GM19239 (cell line): ENCODE data around the gene EPHB6.

Source experiments
- DNase-seq: peaks from one replicate; pipeline ENCODE4 v3.0.0; 2011; ENCODE audit warnings: low spot score; ENCODE audit not compliant: insufficient read length
- FAIRE-seq: peaks from 2 replicates; lab custom pipeline; 2011; peaks lifted over from hg19 to GRCh38; lab: Jason Lieb, UNC

EPHB6 gene

GRCh38 chr7:142915315-142915714 is 60.4 kb downstream of the EPHB6 start:
- no peak for FAIRE-seq
- DNase-seq: no peak

- DNase-seq: no peak
- no peak for FAIRE-seq
These were observed 61.6 kb downstream of the EPHB6 start for GRCh38 chr7:142916508-142916907.

- DNase-seq (no peak), FAIRE-seq (no peak)
These were observed 62.6 kb downstream of the EPHB6 start for GRCh38 chr7:142917447-142917846.

GRCh38 chr7:142918901-142919300 is 64.0 kb downstream of the EPHB6 start:
- FAIRE-seq (no peak), DNase-seq (no peak)

GRCh38 chr7:142919656-142920055 is 64.8 kb downstream of the EPHB6 start:
- FAIRE-seq (no peak), DNase-seq (no peak)
